ENCODE measurements around the gene C10orf53. TPM values are rescaled to one million over a fixed set of nuclear protein-coding genes. Genes with fewer than 3 reads are reported as not detected.

The C10orf53 gene
- total and polyA plus RNA-seq, 8 donors = not detected

DNA sequence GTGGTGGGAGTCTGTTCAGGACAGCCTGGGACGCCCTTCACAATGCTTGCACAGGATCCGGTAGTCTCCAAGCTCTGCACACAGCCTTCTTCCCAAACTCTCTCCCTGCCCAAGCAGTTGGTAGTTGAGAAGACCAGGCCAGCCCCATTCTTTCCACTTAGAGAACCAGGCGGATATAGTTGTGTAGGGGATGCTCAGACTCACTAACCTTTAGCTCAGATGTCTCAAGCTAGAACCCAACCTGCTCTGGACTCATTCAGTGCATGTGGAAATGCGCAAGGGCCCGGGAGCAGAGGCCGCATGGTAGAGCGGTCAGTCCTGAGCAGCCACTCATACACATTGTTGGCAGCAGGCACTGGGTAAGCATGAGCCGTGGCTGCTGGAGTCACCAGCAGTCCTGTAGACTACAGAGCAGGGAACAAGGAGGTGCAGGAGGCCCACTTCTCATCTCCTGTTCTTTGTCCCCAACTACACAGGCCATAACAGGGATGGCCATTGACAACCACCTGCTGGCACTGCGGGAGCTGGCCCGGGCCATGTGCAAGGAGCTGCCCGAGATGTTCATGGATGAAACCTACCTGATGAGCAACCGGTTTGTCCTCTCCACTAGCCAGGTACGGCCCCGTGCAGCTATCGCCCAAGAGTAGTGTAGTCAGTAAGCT, 17.2 kb upstream of the C10orf53 start:
- Histone ChIP-seq H3K4me3 (no peak overlapping the region), H3K27ac (no peak overlapping the region), H3K36me3 (no peaks in the 10 kb centered on the region), H3K27me3 (peaks cover 0 to 16% (median 0%) of the 10 kb centered on the region in 3 donors), H3K9me3 (peaks cover 0 to 27% (median 18%) of the 10 kb centered on the region in 4 donors), H3K4me1 (no peaks in the 10 kb centered on the region)
- no peak for DNase-seq
- 88 to 93% (median 89%) methylated on average over 14 to 15 of the region's 15 CpGs for WGBS, 5 donors
- TF ChIP-seq, protein P1, sequence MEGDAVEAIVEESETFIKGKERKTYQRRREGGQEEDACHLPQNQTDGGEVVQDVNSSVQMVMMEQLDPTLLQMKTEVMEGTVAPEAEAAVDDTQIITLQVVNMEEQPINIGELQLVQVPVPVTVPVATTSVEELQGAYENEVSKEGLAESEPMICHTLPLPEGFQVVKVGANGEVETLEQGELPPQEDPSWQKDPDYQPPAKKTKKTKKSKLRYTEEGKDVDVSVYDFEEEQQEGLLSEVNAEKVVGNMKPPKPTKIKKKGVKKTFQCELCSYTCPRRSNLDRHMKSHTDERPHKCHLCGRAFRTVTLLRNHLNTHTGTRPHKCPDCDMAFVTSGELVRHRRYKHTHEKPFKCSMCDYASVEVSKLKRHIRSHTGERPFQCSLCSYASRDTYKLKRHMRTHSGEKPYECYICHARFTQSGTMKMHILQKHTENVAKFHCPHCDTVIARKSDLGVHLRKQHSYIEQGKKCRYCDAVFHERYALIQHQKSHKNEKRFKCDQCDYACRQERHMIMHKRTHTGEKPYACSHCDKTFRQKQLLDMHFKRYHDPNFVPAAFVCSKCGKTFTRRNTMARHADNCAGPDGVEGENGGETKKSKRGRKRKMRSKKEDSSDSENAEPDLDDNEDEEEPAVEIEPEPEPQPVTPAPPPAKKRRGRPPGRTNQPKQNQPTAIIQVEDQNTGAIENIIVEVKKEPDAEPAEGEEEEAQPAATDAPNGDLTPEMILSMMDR (IDR thresholded peaks at IDR 0.05) = no peak
- TF ChIP-seq EP300 (IDR thresholded peaks at IDR 0.05) = no peak
- TF ChIP-seq POLR2A (IDR thresholded peaks at IDR 0.05) = no peak
- no peak for TF ChIP-seq POLR2AphosphoS5 (IDR thresholded peaks at IDR 0.05)
- intact Hi-C loops (cut with DNase I; ENCODE audit: low total_unique reads) = no loop called here

GRCh38 chr10:49663596-49663995, 15.9 kb upstream of the C10orf53 start:
- no peak for DNase-seq
- H3K4me1 ChIP-seq = no peaks in the 10 kb centered on the region
- TF ChIP-seq POLR2A (IDR thresholded peaks at IDR 0.05) (no peak), EP300 (IDR thresholded peaks at IDR 0.05) (no peak), POLR2AphosphoS5 (IDR thresholded peaks at IDR 0.05) (no peak)
- TF ChIP-seq, protein P1 (IDR thresholded peaks at IDR 0.05) = no peak
- H3K36me3 ChIP-seq = no peaks in the 10 kb centered on the region
- H3K4me3 ChIP-seq = no peak overlapping the region
- WGBS, 5 donors = 64 to 77% (median 73%) methylated on average over 6 of the region's 6 CpGs
- H3K27me3 ChIP-seq = peaks cover 0 to 17% (median 0%) of the 10 kb centered on the region in 3 donors
- H3K27ac ChIP-seq = no peak overlapping the region
- intact Hi-C loops (cut with DNase I; ENCODE audit: low total_unique reads) = no loop called here
- H3K9me3 ChIP-seq = peaks cover 0 to 20% (median 15%) of the 10 kb centered on the region in 4 donors

DNA sequence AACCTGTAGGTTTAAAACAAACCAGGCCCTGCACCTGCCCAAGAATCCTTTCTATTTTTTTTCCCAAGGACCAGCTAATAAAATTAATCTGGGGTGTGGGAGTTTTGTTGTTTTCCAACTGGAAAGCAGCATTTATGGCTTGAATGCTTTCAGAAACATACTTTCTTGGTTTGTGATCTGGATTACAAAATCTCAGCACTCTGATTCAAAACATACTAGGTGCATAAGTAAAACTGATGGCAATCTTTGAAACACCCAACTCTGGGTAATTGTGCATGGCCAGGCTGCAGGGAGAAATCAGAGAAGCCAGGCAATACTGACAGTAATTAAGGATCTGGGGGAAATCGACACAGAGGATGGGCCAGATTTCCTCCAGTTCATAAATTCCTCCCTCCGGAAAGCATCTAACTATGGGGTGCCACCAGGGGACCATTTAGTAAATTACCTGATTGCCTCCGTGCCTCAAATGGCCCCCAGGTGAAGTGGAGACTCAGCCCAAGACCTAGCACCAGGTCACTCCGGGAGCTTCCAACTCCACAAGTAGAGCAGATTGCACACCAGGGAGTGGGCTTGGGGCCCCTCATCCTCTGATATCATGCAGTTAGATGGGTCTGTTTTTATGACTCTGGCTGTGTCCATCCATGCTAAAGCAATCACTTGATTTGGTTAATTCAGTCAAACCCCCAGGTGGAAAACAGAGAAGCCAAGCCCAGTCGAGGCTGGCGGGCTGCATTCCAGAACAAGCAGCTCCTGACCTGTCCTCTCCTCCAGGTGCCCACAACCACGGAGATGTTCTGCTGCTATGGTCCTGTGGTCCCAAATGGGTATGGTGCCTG, 15.2 kb upstream of the C10orf53 start:
- H3K4me3 ChIP-seq = no peak overlapping the region
- H3K36me3 ChIP-seq = no peaks in the 10 kb centered on the region
- no peaks in the 10 kb centered on the region for H3K4me1 ChIP-seq
- H3K27me3 ChIP-seq = peaks cover 0 to 23% (median 0%) of the 10 kb centered on the region in 3 donors
- peaks cover 0 to 13% (median 11%) of the 10 kb centered on the region in 4 donors for H3K9me3 ChIP-seq
- TF ChIP-seq POLR2A (IDR thresholded peaks at IDR 0.05) (no peak), POLR2AphosphoS5 (IDR thresholded peaks at IDR 0.05) (no peak), EP300 (IDR thresholded peaks at IDR 0.05) (no peak)
- TF ChIP-seq, protein P1 (IDR thresholded peaks at IDR 0.05) = no peak
- 77 to 85% (median 84%) methylated on average over 7 of the region's 7 CpGs for WGBS, 5 donors
- no peak overlapping the region for H3K27ac ChIP-seq
- intact Hi-C loops (cut with DNase I; ENCODE audit: low total_unique reads) = no loop called here
- no peak for DNase-seq

- H3K27me3 ChIP-seq = peaks cover 0 to 24% (median 0%) of the 10 kb centered on the region in 3 donors
- 61 to 81% (median 71%) methylated on average over 4 of the region's 4 CpGs for WGBS, 5 donors
- intact Hi-C loops (cut with DNase I; ENCODE audit: low total_unique reads) = no loop called here
Observed at GRCh38 chr10:49664842-49665355, 14.6 kb upstream of the C10orf53 start.

More at GRCh38 chr10:49664842-49665355, 14.6 kb upstream of the C10orf53 start:
- no peak for DNase-seq
- Histone ChIP-seq H3K4me3 (no peak overlapping the region), H3K4me1 (no peaks in the 10 kb centered on the region), H3K27ac (no peak overlapping the region), H3K36me3 (no peaks in the 10 kb centered on the region), H3K9me3 (peaks cover 0 to 7% (median 4%) of the 10 kb centered on the region in 4 donors)
- no peak for TF ChIP-seq EP300 (IDR thresholded peaks at IDR 0.05)
- no peak for TF ChIP-seq POLR2AphosphoS5 (IDR thresholded peaks at IDR 0.05)

Measured in stomach (tissue), 9 donors.